K562 (cell line): ENCODE measurements around the gene ZSCAN22. TPM values are rescaled to one million over a fixed set of nuclear protein-coding genes. Genes with fewer than 3 reads are reported as not detected.
A peak's percentile ranks its signal among the peaks of the same experiment; 100 is the strongest.

Experiments
- AFF1 ChIP-seq, 2 experiments: fragments of 450-650 bp; IDR thresholded peaks; 2 replicates each; pipeline ENCODE4 v1.6.1; 2018; ENCODE audit warnings: mild to moderate bottlenecking in 2 of 2, low read depth in 1 of 2; ENCODE audit not compliant: partially characterized antibody in 2 of 2
- CBFA2T3 ChIP-seq: fragments of 450-650 bp; IDR thresholded peaks from 2 replicates; pipeline ENCODE4 v1.6.1; 2017
- CCAR2 ChIP-seq: fragments of 200-400 bp; formaldehyde crosslinking; IDR thresholded peaks from 2 replicates; pipeline ENCODE4 v1.6.1; 2017; ENCODE audit warnings: mild to moderate bottlenecking, low read depth, low read length
- EP400 ChIP-seq: fragments of 450-650 bp; IDR thresholded peaks from 2 replicates; pipeline ENCODE4 v1.6.1; 2017; ENCODE audit warnings: antibody characterized with exemption, mild to moderate bottlenecking, moderate library complexity
- HCFC1 ChIP-seq: IDR thresholded peaks from 2 replicates; pipeline ENCODE4 v1.6.1; 2012; ENCODE audit warnings: low read depth, low read length, improper control_type of control experiment
- MED1 ChIP-seq: sonication (generic); formaldehyde crosslinking; IDR thresholded peaks from 2 replicates; pipeline ENCODE4 v1.8.1; 2023; ENCODE audit warnings: missing genetic modification reagents, borderline replicate concordance
- MIER1 ChIP-seq: fragments of 450-650 bp; IDR thresholded peaks from 2 replicates; pipeline ENCODE4 v1.6.1; 2016; ENCODE audit warnings: antibody characterized with exemption, mild to moderate bottlenecking, low read depth
- MTF1 ChIP-seq: fragments of 250-450 bp; sonication (Bioruptor Pico); IDR thresholded peaks from 2 replicates; pipeline ENCODE4 v1.9.0; 2021; ENCODE audit warnings: moderate library complexity, mild to moderate bottlenecking, inconsistent platforms, borderline replicate concordance
- NR2F6 ChIP-seq: fragments of 450-650 bp; formaldehyde crosslinking; IDR thresholded peaks from 2 replicates; pipeline ENCODE4 v1.4.0; 2020; ENCODE audit warnings: mild to moderate bottlenecking
- POLR3G ChIP-seq: IDR thresholded peaks from 2 replicates; pipeline ENCODE4 v1.6.1; 2011; ENCODE audit not compliant: insufficient read length, insufficient replicate concordance; ENCODE audit errors: extremely low read depth
- SOX6 ChIP-seq: fragments of 450-650 bp; IDR thresholded peaks from 2 replicates; pipeline ENCODE4 v1.6.1; 2014; ENCODE audit warnings: mild to moderate bottlenecking
- TAF1 ChIP-seq: IDR thresholded peaks from 2 replicates; pipeline ENCODE4 v1.6.1; 2011; ENCODE audit warnings: mild to moderate bottlenecking, low read length, moderate library complexity; ENCODE audit not compliant: insufficient read depth, control insufficient read depth, severe bottlenecking; ENCODE audit errors: extremely low read depth
- TCF3 ChIP-seq: sonication (generic); formaldehyde crosslinking; IDR thresholded peaks from 2 replicates; pipeline ENCODE4 v1.4.0; 2020; ENCODE audit warnings: mild to moderate bottlenecking, missing genetic modification reagents
- TEAD4 ChIP-seq, 2 experiments: sonication (generic) in 1 of 2; formaldehyde crosslinking in 1 of 2; IDR thresholded peaks; 2 replicates each; pipeline versions ENCODE4 v1.6.1 to v1.8.0; 2012 to 2022; ENCODE audit warnings: borderline replicate concordance in 1 of 2, inconsistent platforms in 1 of 2, low read length in 1 of 2, mild to moderate bottlenecking in 1 of 2, missing genetic modification reagents in 1 of 2
- U2AF1 ChIP-seq: fragments of 200-400 bp; formaldehyde crosslinking; optimal IDR thresholded peaks from 2 replicates; pipeline ENCODE3; 2017; ENCODE audit warnings: mild to moderate bottlenecking, low read depth, low read length, moderate library complexity
- ZNF217 ChIP-seq: sonication (generic); formaldehyde crosslinking; IDR thresholded peaks from 2 replicates; pipeline ENCODE4 v1.8.0; 2022; ENCODE audit warnings: mild to moderate bottlenecking, missing genetic modification reagents
- ZNF347 ChIP-seq: fragments of 450-650 bp; formaldehyde crosslinking; IDR thresholded peaks from 2 replicates; pipeline ENCODE4 v1.4.0; 2020; ENCODE audit warnings: low read depth, mild to moderate bottlenecking, moderate library complexity
- ZNF57 ChIP-seq: fragments of 450-650 bp; formaldehyde crosslinking; IDR thresholded peaks from 2 replicates; pipeline ENCODE4 v1.4.0; 2020; ENCODE audit warnings: mild to moderate bottlenecking, moderate library complexity
- ZNF707 ChIP-seq: fragments of 250-450 bp; sonication (Bioruptor Pico); conservative IDR thresholded peaks from 2 replicates; pipeline ENCODE4 v1.8.0; 2022; ENCODE audit warnings: inconsistent platforms, mild to moderate bottlenecking, moderate library complexity
- polyA plus RNA-seq, 8 experiments: library from polyadenylated mRNA; depleted of rRNA in 4 of 8; stranded (reverse) in 5 of 8; unstranded in 3 of 8; fragments of >200 nt; fragmentation: Nextera tagmentation in 2 of 8; fragmentation: Illumina TruSeq in 1 of 8; extraction: Ambion mirVana in 2 of 8; extraction: Trizol in 1 of 8; gene quantifications; 2 replicates each; pipeline versions ENCODE4 v1.2.1 to v1.2.3, GENCODE V29; 2011 to 2014; ENCODE audit warnings: inconsistent platforms in 1 of 8, missing spikeins in 1 of 8
- total RNA-seq, 7 experiments: library from RNA; depleted of rRNA in 6 of 7; stranded (reverse); fragments of >200 nt in 6 of 7; fragmentation: Illumina TruSeq in 2 of 7; extraction: Trizol in 2 of 7; gene quantifications; 2 replicates each; pipeline versions ENCODE4 v1.2.1 to v1.2.3, GENCODE V29; 2011 to 2021; ENCODE audit warnings: low replicate concordance in 1 of 7
- TF ChIP-seq, protein P1 (sequence below): fragments of 450-650 bp; IDR thresholded peaks from 2 replicates; pipeline ENCODE4 v1.6.1; 2018; ENCODE audit warnings: mild to moderate bottlenecking, low read depth; ENCODE audit not compliant: partially characterized antibody
- TF ChIP-seq, protein P2 (sequence below): IDR thresholded peaks from 3 replicates; pipeline ENCODE4 v1.6.1; 2011; ENCODE audit warnings: borderline replicate concordance, mild to moderate bottlenecking, moderate library complexity; ENCODE audit not compliant: insufficient read length; ENCODE audit errors: extremely low read depth

Gene ZSCAN22
- total and polyA plus RNA-seq, 9 of the 15 experiments (the other 6 are each of a cell fraction or from before 2014, with no cell fraction given), result 0.98 to 5.3 (median 3.0) TPM

DNA sequence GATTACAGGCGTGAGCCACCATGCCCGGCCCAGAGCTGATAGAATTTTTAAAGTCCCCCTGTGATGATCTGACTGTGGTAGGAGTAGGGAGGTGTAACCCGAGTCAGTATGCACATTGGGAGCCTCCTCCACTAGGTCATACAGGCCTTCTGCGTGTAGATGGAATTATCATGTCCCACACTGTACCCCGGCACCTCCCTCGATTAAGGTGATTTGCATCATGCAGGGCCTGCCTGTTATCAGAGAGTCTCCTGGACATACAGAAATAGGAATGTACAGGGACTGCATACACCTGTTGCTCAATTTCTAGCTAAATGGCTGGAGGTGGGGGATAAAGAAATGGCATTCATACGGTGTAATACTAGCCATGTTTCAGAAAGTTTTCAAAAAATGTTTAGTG, 22.5 kb upstream of the ZSCAN22 start (continued):
- no peak for TF ChIP-seq MTF1 (CRISPR knock-in tag)
- TF ChIP-seq TAF1, result peak; percentile 61
- no peak for TF ChIP-seq EP400
- TF ChIP-seq CCAR2, result no peak
- no peak for TF ChIP-seq ZNF57 (CRISPR knock-in tag)
- peak; percentile 50 for TF ChIP-seq TCF3 (CRISPR knock-in tag)
- no peak for TF ChIP-seq MED1 (CRISPR knock-in tag)
- no peak for TF ChIP-seq ZNF347 (CRISPR knock-in tag)
- peak; percentile 14; the same call in 1 of the 2 replicates for TF ChIP-seq SOX6
- TF ChIP-seq MIER1, result no peak
- TF ChIP-seq HCFC1, result no peak
- no peak for TF ChIP-seq NR2F6
- TF ChIP-seq AFF1 (IDR thresholded peaks at IDR 0.05; ENCODE audit: low read depth in 1 of 2, partially characterized antibody in 2 of 2), result no peak
- peak; percentile 61 for TF ChIP-seq CBFA2T3
- peak; percentile 20; the same call in 1 of the 2 replicates for TF ChIP-seq TEAD4 (IDR thresholded peaks at IDR 0.05; ENCODE audit: low read length)
- TF ChIP-seq TEAD4 (CRISPR knock-in tag; IDR thresholded peaks at IDR 0.05; ENCODE audit: borderline replicate concordance), result no peak
- TF ChIP-seq ZNF217 (CRISPR knock-in tag), result no peak
- TF ChIP-seq, protein P1, sequence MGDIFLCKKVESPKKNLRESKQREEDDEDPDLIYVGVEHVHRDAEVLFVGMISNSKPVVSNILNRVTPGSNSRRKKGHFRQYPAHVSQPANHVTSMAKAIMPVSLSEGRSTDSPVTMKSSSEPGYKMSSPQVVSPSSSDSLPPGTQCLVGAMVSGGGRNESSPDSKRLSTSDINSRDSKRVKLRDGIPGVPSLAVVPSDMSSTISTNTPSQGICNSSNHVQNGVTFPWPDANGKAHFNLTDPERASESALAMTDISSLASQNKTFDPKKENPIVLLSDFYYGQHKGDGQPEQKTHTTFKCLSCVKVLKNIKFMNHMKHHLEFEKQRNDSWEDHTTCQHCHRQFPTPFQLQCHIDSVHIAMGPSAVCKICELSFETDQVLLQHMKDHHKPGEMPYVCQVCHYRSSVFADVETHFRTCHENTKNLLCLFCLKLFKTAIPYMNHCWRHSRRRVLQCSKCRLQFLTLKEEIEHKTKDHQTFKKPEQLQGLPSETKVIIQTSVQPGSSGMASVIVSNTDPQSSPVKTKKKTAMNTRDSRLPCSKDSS, result no peak
- TF ChIP-seq U2AF1, result no peak
- no peak for TF ChIP-seq POLR3G
- TF ChIP-seq, protein P2, sequence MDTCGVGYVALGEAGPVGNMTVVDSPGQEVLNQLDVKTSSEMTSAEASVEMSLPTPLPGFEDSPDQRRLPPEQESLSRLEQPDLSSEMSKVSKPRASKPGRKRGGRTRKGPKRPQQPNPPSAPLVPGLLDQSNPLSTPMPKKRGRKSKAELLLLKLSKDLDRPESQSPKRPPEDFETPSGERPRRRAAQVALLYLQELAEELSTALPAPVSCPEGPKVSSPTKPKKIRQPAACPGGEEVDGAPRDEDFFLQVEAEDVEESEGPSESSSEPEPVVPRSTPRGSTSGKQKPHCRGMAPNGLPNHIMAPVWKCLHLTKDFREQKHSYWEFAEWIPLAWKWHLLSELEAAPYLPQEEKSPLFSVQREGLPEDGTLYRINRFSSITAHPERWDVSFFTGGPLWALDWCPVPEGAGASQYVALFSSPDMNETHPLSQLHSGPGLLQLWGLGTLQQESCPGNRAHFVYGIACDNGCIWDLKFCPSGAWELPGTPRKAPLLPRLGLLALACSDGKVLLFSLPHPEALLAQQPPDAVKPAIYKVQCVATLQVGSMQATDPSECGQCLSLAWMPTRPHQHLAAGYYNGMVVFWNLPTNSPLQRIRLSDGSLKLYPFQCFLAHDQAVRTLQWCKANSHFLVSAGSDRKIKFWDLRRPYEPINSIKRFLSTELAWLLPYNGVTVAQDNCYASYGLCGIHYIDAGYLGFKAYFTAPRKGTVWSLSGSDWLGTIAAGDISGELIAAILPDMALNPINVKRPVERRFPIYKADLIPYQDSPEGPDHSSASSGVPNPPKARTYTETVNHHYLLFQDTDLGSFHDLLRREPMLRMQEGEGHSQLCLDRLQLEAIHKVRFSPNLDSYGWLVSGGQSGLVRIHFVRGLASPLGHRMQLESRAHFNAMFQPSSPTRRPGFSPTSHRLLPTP, result no peak
- TF ChIP-seq ZNF707 (CRISPR knock-in tag), result no peak
